T follicular helper cell (primary cell): ENCODE measurements around the gene CEP131.

Experiments
- DNase-seq: peaks from one replicate; pipeline ENCODE4 v3.0.0-alpha.2; 2020; ENCODE audit warnings: low read depth

CEP131 gene

DNA sequence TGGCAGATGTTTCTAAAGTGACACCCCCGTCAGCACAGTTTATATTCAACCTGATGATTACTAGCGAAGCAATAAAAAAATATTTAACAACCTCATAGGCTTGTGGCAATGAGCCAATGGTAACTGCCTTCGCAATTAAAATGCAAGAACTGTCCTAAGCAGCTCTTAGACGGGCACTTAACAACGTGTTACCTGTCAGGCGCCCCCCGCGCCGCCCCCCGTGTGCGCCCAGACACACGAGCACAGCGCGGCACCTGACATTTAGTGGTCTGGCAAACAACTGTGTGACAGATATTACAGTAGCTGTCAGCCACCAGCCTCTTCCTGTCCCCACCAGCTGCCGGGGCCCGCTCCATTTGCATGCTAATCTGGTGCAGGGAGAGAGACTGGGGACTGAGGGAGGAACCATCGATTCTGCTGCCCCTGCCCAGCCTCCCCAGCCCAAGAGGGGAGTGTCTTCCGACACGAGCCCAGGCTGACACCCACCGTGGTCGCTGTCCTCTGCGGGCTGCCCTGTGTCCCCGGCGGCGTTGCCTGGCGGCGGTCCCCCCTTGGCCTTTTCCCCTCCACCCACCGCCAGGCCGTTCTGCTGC, 29.0 kb upstream of the CEP131 start:
- no peak for DNase-seq

- DNase-seq = no peak
These were observed 28.4 kb upstream of the CEP131 start for GRCh38 chr17:81251094-81251708.

- no peak for DNase-seq
These were observed 27.7 kb upstream of the CEP131 start for GRCh38 chr17:81250286-81251093.

GRCh38 chr17:81249223-81250040, 26.7 kb upstream of the CEP131 start:
- no peak for DNase-seq

DNA sequence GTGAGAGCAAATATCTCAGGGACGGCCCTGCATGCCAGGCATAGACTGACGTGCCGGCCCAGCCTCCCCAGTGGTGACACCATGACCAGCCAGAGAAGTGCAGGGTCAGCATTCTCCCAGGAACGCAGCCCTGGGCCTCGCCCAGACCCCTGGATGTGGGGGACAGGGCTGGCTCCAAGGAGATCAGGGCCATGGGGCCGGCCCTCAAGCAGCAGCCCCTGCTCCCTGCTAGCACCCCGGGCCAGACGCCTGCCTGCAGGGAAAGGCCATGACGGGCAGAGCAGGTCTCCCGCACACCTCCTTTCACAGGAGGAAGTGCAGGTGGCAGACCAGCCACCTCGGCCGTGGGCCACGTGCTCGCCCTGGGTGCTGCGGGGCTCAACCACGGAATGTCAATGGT, 25.9 kb upstream of the CEP131 start:
- DNase-seq = no peak

DNA sequence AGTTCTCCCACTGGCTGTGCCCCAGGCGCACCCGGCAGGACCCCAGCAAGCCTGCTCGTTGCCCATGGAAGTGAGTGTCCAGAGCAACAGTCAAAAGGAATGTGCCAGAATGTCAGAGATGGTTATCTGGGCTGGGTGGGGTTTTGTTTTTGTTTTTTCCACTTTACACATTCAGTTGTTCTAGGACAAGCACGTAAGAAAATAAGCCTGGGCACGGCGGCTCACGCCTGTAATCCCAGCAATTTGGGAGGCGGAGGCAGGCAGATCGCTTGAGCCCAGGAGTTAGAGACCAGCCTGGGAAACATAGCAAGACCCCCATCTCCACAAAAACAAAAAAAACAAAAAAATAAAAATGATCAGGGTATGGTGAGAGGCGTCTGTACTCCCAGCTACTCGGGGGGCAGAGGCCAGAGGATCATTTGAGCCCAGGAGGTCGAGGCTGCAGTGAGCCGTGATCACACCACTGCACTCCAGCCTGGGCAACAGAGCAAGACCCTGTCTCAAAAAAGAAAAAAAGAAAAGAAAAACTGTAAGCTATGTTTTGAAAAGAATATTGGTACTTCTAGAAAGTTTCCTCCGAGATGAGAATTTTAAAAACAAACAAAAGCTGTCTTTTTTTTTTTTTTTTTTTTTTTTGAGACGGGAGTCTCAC, 24.7 kb upstream of the CEP131 start:
- no peak for DNase-seq

DNA sequence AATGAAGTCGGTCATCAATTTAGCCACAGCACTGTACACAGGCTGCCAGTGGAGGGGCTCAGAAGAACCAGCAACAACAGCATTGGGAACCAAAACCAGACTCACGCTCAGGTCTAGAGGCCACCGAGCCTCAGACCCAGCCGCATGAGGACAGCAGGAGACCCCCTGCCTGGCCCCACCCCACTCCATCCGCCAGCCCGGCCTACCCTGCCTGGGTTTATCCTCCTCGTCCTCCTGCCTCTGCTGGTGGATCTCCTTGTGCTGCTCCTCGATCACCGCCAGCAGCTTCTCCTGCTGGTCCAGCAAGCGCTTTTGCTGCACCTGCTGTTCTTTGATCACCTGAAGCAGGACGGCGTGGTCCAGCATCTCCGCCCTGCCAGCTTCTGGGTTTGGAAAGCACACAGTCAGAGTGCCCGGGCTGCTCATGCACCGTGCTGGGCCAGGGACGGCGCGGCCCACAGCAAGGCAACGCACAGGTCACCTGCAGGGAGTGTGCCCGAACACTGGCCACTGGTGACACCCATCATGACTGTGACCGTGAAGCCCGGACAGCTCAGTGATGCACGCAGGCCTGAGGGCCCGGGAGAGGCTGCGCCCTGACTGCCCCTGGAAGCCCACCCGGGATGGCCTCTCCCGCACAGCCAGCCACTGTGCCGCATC, 24.0 kb upstream of the CEP131 start:
- no peak for DNase-seq

- DNase-seq = no peak
These were observed 23.5 kb upstream of the CEP131 start for GRCh38 chr17:81246343-81246670.

DNA sequence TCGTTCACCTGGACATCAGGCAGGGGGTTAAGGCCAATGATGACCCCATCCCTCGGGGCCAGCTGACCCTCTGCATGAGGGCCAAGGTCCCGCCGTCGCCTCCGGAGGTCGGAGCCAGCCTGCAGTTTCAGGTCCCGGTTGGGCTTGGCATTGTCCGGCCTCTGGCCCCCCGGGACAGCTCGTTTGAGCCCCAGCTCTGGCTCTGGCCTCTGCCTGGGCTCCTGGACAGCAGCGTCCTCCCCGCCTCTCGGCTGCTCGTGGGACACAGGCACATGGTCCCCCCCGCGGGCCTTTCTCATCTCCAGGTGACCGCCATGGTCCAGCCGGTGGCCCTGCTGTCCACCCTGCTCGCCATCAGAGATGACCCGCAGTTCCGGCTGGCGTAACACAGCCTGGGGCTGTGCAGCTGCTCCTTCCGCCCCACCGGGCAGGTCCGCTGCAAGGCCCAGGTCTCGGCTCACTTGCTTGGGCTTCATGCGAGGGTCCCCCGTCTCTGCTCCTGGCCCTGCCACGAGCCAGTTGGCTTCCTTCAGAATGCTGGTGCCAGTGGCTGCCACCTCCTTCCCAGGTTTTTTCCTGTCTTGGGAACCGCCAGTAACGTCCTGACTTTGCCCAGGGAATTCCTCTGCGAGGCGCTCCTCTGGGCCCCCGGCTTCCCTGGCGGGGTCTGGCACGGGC, 23.0 kb upstream of the CEP131 start:
- no peak for DNase-seq

GRCh38 chr17:81245024-81245664, 22.4 kb upstream of the CEP131 start:
- no peak for DNase-seq

- DNase-seq = no peak
These were observed 21.7 kb upstream of the CEP131 start for GRCh38 chr17:81244358-81245023.

- no peak for DNase-seq
These were observed 20.5 kb upstream of the CEP131 start for GRCh38 chr17:81243333-81243664.

DNA sequence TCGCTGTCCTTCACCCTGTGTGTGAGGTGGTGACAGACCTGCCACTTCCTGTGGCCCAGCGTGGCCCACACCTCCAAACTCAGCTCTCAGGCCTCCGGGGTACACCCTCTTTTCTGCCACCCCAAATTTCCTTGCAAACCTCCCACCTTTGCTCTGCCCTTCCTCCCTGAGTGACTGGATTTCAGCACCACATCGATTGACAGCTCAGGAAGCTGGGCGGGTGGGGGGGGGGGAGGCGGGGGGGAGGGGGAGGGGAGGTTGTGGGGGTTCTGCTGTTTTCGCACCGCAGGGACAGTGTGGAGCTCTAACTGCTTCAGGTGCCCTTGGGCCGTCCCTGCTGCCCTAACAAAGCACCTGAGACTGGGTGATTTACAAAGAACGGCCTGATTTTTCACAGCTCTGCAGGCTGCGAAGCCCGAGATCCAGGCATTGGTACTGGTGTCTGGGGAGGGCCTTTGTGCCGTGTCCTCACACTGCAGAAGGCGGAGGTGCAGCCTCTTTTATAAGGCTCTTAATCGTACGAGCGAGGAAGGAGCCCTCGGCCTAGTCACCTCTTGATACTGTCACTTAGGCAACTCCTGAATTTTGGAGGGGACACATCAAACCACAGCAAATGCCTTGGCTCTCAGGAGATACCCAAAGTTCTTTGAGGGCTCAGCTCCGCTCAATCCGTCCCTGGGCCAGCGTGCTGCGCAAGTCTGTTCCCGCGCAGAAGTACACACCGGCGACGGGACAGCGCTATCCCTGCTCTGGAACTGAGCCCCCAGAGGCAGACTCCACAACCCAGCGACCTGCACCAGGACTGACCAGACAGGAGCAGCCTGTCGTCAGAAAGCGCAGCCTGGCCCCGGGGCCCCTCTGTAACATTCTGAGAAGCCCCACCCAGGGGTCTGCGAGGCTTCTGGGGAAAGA, 19.9 kb upstream of the CEP131 start:
- DNase-seq = no peak

- DNase-seq = peak; percentile 36
These were observed 19.1 kb upstream of the CEP131 start for GRCh38 chr17:81241648-81242420.

- DNase-seq = no peak
These were observed 18.4 kb upstream of the CEP131 start for GRCh38 chr17:81241203-81241602.

GRCh38 chr17:81240761-81241160, 18.0 kb upstream of the CEP131 start:
- DNase-seq = no peak

GRCh38 chr17:81239714-81240555, 17.2 kb upstream of the CEP131 start:
- no peak for DNase-seq
